ENCODE measurements around the gene SAMD1. TPM values are rescaled to one million over a fixed set of nuclear protein-coding genes. Genes with fewer than 3 reads are reported as not detected.

Gene SAMD1
- total RNA-seq = 51.1 TPM
- long read RNA-seq, transcript SAMD1-202 (5 exons, 2,164 nt) = major isoform, 78 of 101 reads
- long read RNA-seq, partial matches to known transcripts = 2 of 101 reads
- long read RNA-seq, other reads (novel, unspliced or antisense) = 21 of 101 reads

DNA sequence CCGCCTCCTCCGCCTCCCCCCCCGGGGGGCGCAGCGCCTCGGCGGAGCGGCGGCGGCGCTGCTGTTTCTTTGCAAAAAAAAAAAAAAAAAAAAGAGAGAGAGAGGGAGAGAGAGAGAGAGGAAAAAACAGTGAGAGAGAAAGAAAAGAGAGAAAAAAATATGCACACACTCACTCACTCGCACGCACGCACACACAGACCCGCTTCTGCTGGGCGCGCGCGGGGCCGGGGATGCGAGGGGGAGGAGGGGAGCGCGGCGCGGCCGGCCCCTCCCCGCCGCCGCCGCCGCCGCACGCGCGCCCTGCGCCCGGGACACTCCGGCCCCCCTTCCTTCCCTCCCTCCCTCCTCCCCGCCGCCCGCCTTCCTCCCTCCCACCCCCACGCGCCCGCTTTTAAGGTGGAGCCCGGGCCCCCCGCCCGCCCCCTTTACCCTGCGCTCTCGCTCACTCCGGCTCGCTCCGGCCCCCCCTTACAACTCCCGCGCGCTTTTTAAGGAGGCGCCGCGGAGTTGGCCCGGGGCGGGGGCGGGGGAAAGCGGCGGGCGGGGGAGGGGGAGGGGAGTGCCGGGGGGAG is at the start of gene SAMD1:
Gene SAMD1 (minus strand): TSS at position 243 of the 572 bp plus-strand sequence.
- peak; percentile 65 for ATAC-seq (ENCODE audit: poor library complexity)
- peak; percentile 95 for DNase-seq
- intact Hi-C loops (cut with DNase I) = no loop called here

DNA sequence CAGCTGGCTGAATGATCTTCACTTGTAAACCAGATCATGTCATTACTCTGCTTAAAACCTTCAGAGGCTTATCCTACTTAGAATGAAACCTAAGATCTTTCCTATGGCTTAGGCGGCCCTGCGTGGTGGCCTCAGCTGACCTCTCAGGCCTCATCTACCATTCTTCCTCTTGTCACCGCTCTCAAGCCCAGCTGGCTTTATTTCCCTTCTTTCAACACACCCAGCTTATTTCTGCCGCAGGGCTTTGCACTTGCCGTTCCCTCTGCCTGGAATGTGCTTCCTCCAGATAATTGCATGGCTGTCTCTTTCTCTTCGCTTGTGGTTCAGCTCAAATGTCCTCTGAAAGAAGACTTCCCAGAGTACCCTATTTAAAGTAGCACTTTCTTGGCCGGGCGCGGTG is 49.4 kb upstream of the SAMD1 start:
- DNase-seq (peak; percentile 72), ATAC-seq (ENCODE audit: poor library complexity) (peak; percentile 4)
- intact Hi-C loops (cut with DNase I) = loop anchor here (10.0 kb wide), 1 partner anchor 65 kb away; the partner anchor contains the start of gene MISP3

DNA sequence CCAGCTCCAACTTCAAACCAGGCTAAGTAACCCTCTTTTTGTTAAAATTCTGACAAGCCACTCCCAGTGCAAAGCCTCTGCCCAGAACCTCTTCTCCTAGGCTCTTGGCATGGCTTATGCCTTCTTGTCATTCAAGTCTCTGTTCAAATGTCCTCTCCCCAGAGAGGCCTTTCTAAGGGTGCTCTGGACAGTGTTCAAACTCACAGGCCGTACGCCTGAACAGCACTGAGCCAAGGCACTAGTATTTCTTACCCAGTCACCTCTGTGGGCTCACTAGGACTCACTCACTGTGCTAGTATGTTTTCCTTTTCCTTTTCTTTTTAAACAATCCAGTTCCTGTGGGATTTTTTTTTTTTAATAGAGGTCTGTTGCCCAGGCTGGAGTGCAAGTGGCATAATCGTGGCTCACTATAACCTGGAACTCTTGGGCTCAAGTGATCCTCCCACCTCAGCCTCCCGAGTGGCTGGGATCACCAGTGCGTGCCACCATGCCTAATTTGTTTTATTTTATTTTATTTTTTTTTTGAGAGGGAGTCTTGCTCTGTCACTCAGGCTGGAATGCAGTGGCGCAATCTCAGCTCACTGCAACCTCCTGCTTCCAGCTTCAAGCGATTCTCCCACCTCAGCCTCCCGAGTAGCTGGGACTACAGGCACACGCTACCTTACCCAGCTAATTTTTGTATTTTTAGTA is 48.2 kb upstream of the SAMD1 start:
- ATAC-seq (ENCODE audit: poor library complexity) (peak; percentile 9), DNase-seq (peak; percentile 39)
- intact Hi-C loops (cut with DNase I) = loop anchor here (10.0 kb wide), 1 partner anchor 64 kb away; the partner anchor contains the start of gene MISP3

DNA sequence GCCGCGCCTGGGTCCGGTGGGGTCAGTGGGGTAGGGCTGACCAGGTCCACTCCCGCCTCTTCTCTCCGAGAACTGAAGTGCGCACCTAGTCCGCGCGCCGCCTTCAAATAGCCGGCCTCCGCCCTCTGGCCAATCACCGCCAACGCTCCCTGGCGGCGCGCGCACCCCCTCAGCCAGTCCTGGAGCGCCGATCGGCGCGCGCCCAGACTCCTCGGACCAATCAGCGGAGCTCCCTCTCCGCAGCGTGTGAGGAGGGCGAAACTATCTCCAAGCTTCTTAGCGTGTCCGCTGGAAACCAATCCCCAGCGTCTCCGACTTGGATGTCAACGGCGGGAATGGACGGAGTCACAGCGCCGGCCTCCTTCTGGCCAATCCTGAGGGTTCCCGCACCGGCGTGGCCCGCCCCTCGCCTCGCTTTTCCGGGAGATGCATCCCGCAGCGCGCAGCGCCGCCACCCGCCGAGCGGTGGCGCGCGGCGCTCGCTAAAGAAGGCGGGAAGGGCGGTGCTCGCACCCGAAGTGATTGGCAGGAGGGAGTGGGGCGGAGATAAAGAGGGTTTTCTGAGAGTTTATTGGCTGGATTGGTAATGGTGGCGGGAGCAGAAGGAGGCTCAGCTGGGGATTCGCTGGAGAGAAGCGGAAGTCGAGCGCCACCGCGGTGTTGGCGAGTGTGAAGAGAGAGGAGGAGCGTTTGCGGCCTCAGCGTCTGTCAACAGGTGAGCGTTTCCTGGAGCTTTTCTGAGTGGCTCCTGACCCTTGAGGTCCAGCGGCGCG is 46.1 kb upstream of the SAMD1 start, which contains the start of gene ASF1B:
Gene ASF1B (minus strand): TSS at position 81 of the 773 bp plus-strand sequence. CDS start 133 bp downstream, outside the sequence.
- peak; percentile 93 for ATAC-seq (ENCODE audit: poor library complexity)
- intact Hi-C loops (cut with DNase I) = loop anchor here (10.0 kb wide), 1 partner anchor 62 kb away; the partner anchor contains the start of gene MISP3

DNA sequence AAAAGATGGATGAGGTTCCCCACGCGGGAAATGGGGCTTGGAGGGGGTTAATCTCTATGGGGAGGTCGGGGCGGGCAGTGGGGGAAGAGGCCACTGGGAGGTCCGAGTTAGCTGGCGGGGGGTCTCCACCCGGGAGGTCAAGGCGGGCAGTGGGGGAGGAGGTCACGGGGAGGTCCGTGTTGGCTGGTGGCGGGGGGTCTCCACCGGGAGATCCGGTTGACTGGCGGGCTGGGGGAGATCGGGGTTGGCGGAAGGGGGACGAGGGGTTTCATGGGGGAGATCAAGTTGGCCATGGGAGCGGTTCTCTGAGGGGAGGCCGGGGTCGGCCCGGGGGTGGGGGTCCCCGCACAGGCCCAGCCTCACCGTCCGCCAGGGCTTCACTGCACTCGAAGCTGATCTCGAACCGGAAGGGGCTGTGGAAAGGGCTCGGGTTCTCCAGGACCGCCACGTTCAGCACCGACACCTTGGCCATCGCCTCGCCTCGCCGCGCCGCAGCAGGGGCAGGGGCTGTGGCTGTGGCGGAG is 45.5 kb upstream of the SAMD1 start:
- DNase-seq (no peak), ATAC-seq (ENCODE audit: poor library complexity) (no peak)
- intact Hi-C loops (cut with DNase I) = loop anchor here (10.0 kb wide), 1 partner anchor 61 kb away; the partner anchor contains the start of gene MISP3

More for the DNA sequence above, 46.1 kb upstream of the SAMD1 start, which contains the start of gene ASF1B:
- DNase-seq = peak; percentile 99

DNA sequence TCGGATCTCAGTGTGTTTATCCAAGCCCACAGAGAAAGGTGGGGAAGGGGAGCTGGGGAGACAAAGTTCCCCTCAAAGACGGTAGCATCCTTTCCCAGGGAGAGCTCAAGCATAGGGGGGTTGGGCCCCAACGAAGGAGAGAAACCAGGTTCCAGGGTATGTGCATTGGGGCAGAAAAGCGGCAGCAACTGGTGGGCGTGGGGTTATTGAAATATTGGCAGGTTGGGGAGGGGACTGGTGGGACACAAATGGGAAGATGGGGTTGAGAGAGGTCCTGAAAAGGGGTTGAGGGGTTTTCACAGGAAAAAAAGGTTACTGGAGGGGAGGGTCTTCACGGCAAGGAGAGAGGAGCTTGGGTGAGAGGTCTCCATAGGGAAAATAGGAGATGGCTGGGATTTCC is 44.8 kb upstream of the SAMD1 start:
- DNase-seq (no peak), ATAC-seq (ENCODE audit: poor library complexity) (no peak)
- intact Hi-C loops (cut with DNase I) = loop anchor here (10.0 kb wide), 1 partner anchor 61 kb away; the partner anchor contains the start of gene MISP3

DNA sequence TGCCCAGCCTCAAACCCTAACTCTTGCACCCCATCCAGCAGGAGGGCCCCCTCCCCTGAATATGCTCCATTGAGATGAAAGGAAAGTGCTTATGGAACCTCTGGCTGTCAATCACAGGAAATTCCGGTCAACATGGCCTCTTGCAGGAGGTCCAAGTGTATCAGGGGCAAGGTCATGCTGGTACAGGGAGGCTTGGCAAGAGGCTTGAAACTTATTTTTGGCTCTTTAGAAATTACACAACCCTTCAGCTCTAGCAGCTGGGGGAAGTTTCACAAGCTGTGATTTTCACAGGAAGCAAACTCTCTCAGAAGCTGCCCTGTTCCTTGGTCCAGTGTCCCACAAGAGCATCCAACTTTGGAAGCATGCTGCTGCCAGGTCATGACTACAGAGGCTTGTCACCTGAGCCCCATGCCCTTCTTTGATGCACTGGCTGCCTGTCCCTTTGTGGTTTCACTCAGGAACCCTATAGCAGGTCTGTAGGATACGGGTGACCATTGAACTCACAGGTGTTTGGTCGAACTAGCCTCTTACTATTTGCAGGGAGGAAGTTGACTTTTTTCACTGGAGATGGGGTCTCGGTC is 37.5 kb upstream of the SAMD1 start:
- intact Hi-C loops (cut with DNase I) = no loop called here
- no peak for DNase-seq
- peak; percentile 92 for ATAC-seq (ENCODE audit: poor library complexity)

DNA sequence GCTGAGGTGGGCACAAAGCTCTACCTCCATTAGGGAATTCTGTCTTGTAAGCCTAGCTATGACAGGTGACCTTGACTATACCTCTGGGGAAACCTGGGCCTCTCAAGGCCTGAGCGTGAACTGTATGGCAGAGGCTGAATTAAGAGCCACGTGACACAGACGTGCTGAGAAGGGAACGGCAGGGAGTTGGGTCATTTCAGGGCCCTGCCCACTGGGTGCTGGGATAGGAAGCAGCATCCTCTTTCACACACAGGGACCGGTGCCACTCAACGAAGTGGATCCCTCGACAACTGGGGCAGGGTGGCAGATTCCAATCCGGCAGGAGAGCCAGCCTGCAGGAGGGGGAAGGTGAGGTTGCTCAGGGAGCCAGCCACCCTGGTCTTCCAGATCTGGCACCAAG is 36.6 kb upstream of the SAMD1 start:
- intact Hi-C loops (cut with DNase I) = no loop called here
- peak; percentile 79 for ATAC-seq (ENCODE audit: poor library complexity)
- DNase-seq = peak; percentile 73

DNA sequence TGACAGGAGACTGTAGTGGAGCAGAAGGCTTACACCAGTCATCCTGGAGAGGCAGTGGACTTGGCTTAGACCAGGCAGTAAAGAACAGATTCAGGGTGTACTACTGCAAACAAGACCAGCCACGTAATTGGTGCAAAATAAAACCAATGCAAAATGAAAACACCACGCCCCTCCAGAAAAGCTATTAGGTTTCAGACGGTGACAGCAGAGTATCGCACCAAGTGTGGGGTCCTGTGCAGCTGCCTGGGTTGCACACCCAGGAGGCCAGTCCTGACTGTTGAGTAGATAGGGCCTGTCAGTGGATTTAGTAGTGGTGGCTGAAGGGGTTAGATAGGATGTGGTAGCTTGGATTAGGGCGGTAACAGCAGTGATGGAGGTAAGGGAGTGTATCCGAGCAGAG is 32.4 kb upstream of the SAMD1 start:
- no peak for ATAC-seq (ENCODE audit: poor library complexity)
- DNase-seq = no peak
- intact Hi-C loops (cut with DNase I) = no loop called here

DNA sequence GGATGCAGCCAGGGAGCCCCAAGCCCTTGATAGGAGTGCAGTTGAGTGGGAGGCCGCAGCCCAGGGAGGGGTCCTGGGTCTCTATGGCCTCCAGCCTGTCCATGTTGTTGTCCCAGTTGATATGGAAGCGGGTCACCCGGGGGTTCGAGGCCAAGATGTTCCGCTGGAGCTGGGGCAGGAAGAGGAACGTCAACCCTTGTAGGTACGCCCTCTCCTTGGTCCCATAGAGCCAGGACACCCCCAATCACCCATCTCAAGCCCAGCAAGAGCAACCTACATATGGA is 29.9 kb upstream of the SAMD1 start:
- ATAC-seq (ENCODE audit: poor library complexity) = no peak
- DNase-seq = no peak
- intact Hi-C loops (cut with DNase I) = no loop called here

DNA sequence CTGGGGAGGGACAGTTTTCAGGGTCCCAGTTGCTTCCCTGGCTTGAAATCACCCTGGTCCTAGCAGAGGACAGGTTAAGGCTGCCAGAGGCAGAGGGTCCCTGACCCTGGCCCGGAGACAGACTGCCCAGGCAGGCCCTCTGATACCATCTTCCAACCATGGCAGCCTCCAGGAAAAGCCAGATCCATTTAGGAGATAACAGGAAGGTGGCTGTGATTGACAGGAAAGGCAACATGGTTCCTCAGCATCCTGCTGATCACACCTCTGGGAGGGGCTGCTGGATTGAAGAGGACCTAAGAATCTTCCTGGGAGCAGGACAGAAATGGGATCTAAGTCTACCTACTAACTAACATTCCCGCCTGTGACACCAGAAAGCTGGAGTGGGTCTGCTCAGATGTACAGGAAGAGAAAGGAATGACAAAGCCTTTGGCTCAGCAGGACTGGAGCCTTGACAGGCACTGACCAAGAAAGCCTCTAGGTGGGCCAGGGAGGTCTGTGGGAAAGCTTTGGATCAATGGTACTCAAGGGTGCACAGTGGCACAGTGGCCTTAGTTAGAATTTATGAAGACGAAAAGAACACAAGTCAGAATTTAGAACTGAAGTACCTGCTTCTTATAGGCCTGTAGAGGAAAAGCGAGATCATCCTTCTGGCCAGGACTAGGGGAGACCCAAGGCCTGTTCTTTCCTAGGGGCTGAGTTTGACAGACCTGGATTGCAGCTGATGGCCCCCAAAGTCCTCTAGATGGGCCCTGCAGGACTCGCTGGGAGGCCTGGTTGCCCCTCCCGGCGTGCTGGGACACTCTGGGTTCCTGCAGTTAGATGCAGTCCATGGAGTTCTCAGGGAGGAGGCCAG is 29.3 kb upstream of the SAMD1 start:
- no peak for DNase-seq
- intact Hi-C loops (cut with DNase I) = no loop called here
- ATAC-seq (ENCODE audit: poor library complexity) = no peak

DNA sequence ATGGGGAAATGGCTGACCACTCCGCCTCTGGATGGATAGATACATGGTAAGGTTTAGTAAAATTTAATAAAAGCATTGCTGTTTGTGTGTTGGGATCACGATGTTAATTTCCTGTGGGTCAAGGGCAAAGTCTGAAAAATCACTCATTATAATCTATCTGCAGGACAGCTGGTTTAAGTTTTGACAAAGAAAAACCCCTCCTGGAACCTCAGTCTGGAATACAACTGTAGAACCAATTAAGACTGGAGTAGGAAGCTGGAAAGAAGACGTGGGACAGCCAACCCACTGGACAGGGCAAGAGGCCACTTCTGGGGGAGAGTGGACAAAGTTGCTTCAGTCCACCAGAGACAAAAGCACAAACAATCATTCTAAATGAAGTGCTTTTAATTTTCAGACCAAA is 28.6 kb upstream of the SAMD1 start:
- ATAC-seq (ENCODE audit: poor library complexity) (no peak), DNase-seq (no peak)
- intact Hi-C loops (cut with DNase I) = no loop called here

DNA sequence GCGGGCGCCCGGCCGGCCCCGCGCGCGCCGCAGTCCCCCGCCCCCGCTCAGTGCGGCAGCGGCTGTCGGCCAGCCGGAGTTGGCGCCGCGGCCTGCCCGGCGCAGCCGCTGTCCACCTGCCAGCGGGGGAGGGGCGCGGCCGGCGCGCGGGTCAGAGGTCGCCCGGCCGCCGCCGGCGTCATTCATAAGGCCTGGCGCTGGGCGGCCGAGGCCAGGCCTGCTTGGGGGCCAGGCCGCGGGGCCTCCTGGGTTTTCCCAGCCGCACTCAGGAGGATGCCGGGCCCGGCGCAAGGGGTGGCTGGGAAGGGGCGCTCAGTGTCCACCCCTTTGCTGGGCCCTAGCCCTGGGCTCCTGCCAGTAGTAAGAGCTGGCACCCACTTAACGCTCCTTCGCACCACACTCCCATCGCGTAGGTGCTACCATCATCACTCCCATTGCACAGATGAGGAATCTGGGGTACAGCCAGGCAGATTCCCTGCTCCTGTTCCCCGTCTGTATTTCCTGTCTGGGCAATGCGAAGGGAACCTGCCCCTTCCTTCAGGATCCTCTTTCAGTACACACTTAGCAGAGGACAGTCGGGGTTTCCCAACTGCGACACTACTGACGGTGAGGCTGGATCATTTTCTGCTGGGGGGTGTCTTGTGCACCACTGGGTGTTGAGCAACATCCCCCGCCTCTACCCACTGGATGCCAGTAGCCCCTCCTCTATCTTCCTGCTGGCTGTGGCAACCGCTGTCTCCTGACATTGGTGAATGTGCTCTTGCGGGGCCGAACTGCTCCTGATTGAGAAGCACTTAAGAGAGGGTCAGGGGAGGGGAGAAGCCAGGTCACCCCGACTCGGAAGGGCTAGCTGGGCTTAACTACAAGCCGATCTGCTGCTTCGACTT is 27.9 kb upstream of the SAMD1 start:
- intact Hi-C loops (cut with DNase I) = no loop called here
- peak; percentile 89 for DNase-seq
- ATAC-seq (ENCODE audit: poor library complexity) = peak; percentile 59

DNA sequence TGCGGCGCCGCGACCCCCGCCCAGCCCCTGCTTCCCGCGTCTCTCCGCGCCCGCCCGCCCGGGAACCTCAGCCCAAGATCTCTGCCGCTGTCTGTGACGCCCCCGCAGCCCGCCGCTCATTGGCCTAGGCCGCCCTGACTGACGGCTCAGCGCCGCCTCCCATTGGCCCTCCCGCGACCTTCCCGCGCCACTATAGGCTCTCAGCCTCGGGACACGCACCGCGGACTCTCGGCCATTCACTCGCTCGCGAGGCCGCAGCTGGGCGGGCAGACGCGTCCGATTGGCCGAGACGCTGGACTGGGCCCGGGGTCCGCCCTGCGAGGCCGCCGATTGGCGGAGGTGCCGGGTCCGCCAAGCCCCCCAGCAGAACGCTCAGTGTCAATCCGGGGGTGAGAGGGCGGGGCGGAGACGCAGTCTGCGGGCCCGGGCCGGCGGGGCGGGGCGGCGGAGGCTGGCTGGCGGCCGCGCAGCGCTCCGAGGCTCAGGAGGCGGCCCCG is 27.2 kb upstream of the SAMD1 start, which contains the start of gene PRKACA:
Gene PRKACA (minus strand): TSS at position 95 of the 497 bp plus-strand sequence. CDS start 215 bp downstream, outside the sequence.
- intact Hi-C loops (cut with DNase I) = no loop called here
- ATAC-seq (ENCODE audit: poor library complexity) = peak; percentile 87
- DNase-seq = peak; percentile 99

DNA sequence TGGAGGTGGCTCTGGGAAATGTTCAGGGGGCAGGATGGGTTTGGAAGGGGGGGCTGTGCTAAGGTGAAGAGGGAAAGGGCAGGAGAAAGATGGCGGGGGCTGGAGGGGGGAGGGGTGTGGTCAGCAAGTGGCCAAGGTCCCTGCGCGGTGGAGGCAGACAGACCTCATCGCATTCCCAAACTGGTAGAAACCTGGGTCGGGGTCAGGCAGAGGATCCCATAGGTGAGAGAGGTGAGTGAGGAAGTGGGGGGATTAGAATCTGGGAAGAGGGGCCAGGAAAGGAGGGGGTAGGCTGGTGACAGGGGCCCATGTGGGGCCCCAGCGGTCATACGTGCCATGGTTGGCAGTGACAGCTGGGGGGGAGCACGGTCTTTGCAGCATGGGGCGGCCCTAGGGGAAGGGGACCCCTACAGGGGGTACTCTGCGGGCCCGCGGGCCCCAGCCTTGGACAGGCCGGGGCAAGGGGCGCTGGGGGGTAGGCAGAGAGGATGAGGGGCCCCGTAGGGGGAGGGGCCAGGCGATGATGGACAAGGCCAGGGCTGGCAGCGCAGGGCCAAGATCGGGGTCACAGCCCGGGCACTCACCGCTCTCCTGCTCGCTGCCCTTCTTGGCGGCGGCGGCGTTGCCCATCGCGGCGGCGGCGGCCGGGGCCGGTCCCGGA is 26.5 kb upstream of the SAMD1 start:
- ATAC-seq (ENCODE audit: poor library complexity) (no peak), DNase-seq (peak; percentile 63)
- intact Hi-C loops (cut with DNase I) = no loop called here

DNA sequence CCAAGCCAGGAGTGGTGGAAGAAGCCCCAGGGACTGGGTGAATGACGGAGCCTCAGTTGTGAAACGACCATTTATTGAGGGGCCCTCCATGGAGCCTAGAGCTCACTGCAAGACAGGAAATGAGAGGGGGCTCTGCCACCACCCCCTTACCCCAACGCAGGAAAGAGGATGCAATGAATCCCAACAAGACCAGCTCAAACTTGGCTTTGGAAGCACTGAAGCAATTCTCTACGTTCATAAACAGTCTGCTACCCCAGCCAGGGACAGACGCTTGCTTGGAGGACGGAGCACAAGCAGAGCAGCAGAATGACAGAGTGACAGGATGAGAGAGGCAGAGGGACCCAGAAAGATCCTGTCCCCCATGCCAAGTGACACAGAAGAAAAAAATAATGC is 26.0 kb upstream of the SAMD1 start:
- DNase-seq (no peak), ATAC-seq (ENCODE audit: poor library complexity) (no peak)
- intact Hi-C loops (cut with DNase I) = no loop called here
